B cell (primary cell): ENCODE results near the gene CD14.
"Not testable (repeated sequence)": the region's sequence is repeated elsewhere in the genome, so short reads cannot be mapped to it uniquely, and the experiment has no call there.

Experiments
- EZH2 ChIP-seq: IDR thresholded peaks from 2 replicates; pipeline ENCODE4 v1.6.1; 2012; ENCODE audit warnings: borderline replicate concordance, low read depth, mild to moderate bottlenecking, moderate library complexity, low read length; ENCODE audit not compliant: insufficient read depth, poor library complexity, severe bottlenecking
- TF ChIP-seq, protein P1 (sequence below): fragments of 200-600 bp; IDR thresholded peaks from one replicate; pipeline ENCODE4 v1.8.0; 2022; ENCODE audit warnings: antibody characterized with exemption, mild to moderate bottlenecking

DNA sequence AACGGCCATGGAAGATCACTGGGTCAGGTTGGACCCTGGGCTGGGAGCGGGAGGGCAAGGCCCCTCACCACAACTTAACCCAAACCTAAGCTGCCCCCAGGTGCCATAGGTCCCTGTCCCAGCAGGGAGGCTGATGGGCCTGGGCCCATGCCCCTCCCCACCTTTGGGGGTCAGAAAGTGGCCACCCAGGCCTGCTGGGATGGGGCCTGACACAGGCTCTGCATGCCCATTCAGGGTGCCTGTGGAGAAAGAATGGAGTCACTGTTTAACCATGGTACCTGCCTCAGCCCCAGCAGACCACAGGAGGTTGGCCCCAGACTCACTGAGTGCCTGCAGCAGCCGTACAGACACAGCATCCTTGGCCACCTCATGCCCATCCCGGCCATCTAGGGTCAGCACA, 38.1 kb upstream of the CD14 start:
- TF ChIP-seq, protein P1, sequence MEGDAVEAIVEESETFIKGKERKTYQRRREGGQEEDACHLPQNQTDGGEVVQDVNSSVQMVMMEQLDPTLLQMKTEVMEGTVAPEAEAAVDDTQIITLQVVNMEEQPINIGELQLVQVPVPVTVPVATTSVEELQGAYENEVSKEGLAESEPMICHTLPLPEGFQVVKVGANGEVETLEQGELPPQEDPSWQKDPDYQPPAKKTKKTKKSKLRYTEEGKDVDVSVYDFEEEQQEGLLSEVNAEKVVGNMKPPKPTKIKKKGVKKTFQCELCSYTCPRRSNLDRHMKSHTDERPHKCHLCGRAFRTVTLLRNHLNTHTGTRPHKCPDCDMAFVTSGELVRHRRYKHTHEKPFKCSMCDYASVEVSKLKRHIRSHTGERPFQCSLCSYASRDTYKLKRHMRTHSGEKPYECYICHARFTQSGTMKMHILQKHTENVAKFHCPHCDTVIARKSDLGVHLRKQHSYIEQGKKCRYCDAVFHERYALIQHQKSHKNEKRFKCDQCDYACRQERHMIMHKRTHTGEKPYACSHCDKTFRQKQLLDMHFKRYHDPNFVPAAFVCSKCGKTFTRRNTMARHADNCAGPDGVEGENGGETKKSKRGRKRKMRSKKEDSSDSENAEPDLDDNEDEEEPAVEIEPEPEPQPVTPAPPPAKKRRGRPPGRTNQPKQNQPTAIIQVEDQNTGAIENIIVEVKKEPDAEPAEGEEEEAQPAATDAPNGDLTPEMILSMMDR: not testable (repeated sequence)
- TF ChIP-seq EZH2: not testable (repeated sequence)
